Mesendoderm (in vitro differentiated cells): ENCODE data around the gene ERO1B. TPM values are rescaled to one million over a fixed set of nuclear protein-coding genes. Genes with fewer than 3 reads are reported as not detected.
"Not testable (repeated sequence)": the region's sequence is repeated elsewhere in the genome, so short reads cannot be mapped to it uniquely, and the experiment has no call there.

ENCODE experiments used
- DNase-seq: peaks from one replicate; pipeline ENCODE4 v3.0.0; 2013
- H2AK5ac ChIP-seq: 2 replicates; pipeline ENCODE4 v1.6.1; 2013; ENCODE audit warnings: low read length, inconsistent platforms
- H2BK120ac ChIP-seq: 2 replicates; pipeline ENCODE4 v1.6.1; 2013; ENCODE audit warnings: low read depth, mild to moderate bottlenecking, low read length, moderate library complexity, mixed read lengths
- H2BK15ac ChIP-seq: replicated peaks from 2 replicates; pipeline ENCODE4 v1.6.1; 2013; ENCODE audit warnings: low read depth, mild to moderate bottlenecking, moderate library complexity
- H2BK5ac ChIP-seq: 2 replicates; pipeline ENCODE4 v1.6.1; 2013; ENCODE audit warnings: low read length, inconsistent platforms
- H3K18ac ChIP-seq: 2 replicates; pipeline ENCODE4 v1.6.1; 2013; ENCODE audit warnings: mild to moderate bottlenecking, low read length, mixed read lengths
- H3K23ac ChIP-seq: one replicate; pipeline ENCODE4 v1.6.1; 2013; ENCODE audit warnings: low read length
- H3K27ac ChIP-seq: 2 replicates; pipeline ENCODE4 v1.5.1; 2013; ENCODE audit warnings: low read depth, mild to moderate bottlenecking, inconsistent platforms, low read length, moderate library complexity
- H3K27me3 ChIP-seq: 2 replicates; pipeline ENCODE4 v1.6.1; 2013; ENCODE audit warnings: low read length, control low read depth, mild to moderate bottlenecking, inconsistent platforms; ENCODE audit not compliant: insufficient read depth, poor library complexity
- H3K36me3 ChIP-seq: 2 replicates; pipeline ENCODE4 v1.6.1; 2013; ENCODE audit warnings: low read length, inconsistent platforms; ENCODE audit not compliant: control insufficient read depth, insufficient read depth
- H3K4ac ChIP-seq: one replicate; pipeline ENCODE4 v1.6.1; 2013; ENCODE audit warnings: low read depth, mild to moderate bottlenecking, low read length, moderate library complexity
- H3K4me1 ChIP-seq: 2 replicates; pipeline ENCODE4 v1.6.1; 2013; ENCODE audit warnings: low read depth, low read length, inconsistent platforms; ENCODE audit not compliant: control insufficient read depth
- H3K4me2 ChIP-seq: 2 replicates; pipeline ENCODE4 v1.6.1; 2013; ENCODE audit warnings: low read length
- H3K4me3 ChIP-seq: 2 replicates; pipeline ENCODE4 v1.5.1; 2013; ENCODE audit warnings: mild to moderate bottlenecking, low read length
- H3K56ac ChIP-seq: one replicate; pipeline ENCODE4 v1.6.1; 2013; ENCODE audit warnings: low read length
- H3K79me1 ChIP-seq: 2 replicates; pipeline ENCODE4 v1.6.1; 2013; ENCODE audit warnings: low read length, inconsistent platforms
- H3K79me2 ChIP-seq: 2 replicates; pipeline ENCODE4 v1.6.1; 2013; ENCODE audit warnings: mild to moderate bottlenecking, low read length; ENCODE audit not compliant: control insufficient read depth, insufficient read depth
- H3K9ac ChIP-seq: 2 replicates; pipeline ENCODE4 v1.6.1; 2013; ENCODE audit warnings: low read length, inconsistent platforms
- H4K5ac ChIP-seq: one replicate; pipeline ENCODE4 v1.6.1; 2013; ENCODE audit warnings: low read length
- H4K8ac ChIP-seq: one replicate; pipeline ENCODE4 v1.6.1; 2013; ENCODE audit warnings: low read depth, mild to moderate bottlenecking, control low read depth, low read length, moderate library complexity
- WGBS: extraction: QIAGEN DNeasy Blood & Tissue Kit; methylation state at CpG from one replicate; pipeline ENCODE4 v1.1.7; 2013; ENCODE audit warnings: low lambda C conversion rate, missing lambda C conversion rate; ENCODE audit not compliant: insufficient coverage; ENCODE audit errors: extremely low coverage; 5-methylcytosine and 5-hydroxymethylcytosine counted together
- polyA plus RNA-seq, 2 experiments: library from polyadenylated mRNA; stranded (reverse); fragments of 200-250 nt; gene quantifications; one replicate each; pipeline ENCODE4 v1.2.3, GENCODE V29; 2013

The ERO1B gene
- 1.4 TPM for polyA plus RNA-seq (2013, experiment 1 of 2)
- 1.2 TPM for polyA plus RNA-seq (2013, experiment 2 of 2)

- Histone ChIP-seq H3K27me3 (no peaks in the 10 kb centered on the region), H3K4me3 (peak within 1 kb of the TSS; percentile 75), H3K79me1 (no peaks in the 10 kb centered on the region), H2BK5ac (no peak within 1 kb of the TSS), H2BK15ac (no peak within 1 kb of the TSS), H3K27ac (no peak within 1 kb of the TSS), H4K5ac (no peak within 1 kb of the TSS), H3K36me3 (no peaks in the 10 kb centered on the region), H3K18ac (peak within 1 kb of the TSS; percentile 10), H3K79me2 (no peaks in the 10 kb centered on the region), H4K8ac (no peak within 1 kb of the TSS), H3K56ac (peak within 1 kb of the TSS; percentile 91), H3K9ac (peak within 1 kb of the TSS; percentile 84), H2BK120ac (no peak within 1 kb of the TSS), H2AK5ac (no peak within 1 kb of the TSS), H3K4me2 (peak within 1 kb of the TSS; percentile 77), H3K4ac (no peak within 1 kb of the TSS), H3K4me1 (no peaks in the 10 kb centered on the region), H3K23ac (no peak within 1 kb of the TSS)
- WGBS = no CpG with 5 or more reads among the region's 81 CpGs
- peak; percentile 98 for DNase-seq
Measured at GRCh38 chr1:236281654-236282424, at the start of gene ERO1B. ERO1B (minus strand) TSS chr1:236281958; CDS start chr1:236281783, 175 bp downstream.

DNA sequence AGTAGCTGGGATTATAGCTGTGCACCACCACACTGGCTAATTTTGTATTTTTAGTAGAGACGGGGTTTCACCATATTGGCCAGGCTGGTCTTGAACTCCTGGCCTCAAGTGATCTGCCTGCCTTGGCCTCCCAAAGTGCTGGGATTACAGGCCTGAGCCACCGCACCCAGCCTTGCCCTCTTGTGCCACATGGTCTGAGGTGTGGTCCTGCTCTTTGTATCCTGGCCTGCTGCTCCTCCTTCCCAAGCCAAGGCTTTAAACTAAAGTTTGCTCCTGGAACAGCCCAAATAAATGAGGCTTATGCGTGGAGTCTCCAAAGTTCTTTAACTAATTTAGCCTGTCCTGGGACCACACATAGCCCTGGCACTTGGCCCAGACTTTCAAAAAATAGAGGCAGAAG is 49.7 kb upstream of the ERO1B start:
- H3K4me3 ChIP-seq, H3K27me3 ChIP-seq, H3K18ac ChIP-seq, H3K4ac ChIP-seq, H4K8ac ChIP-seq, H4K5ac ChIP-seq, H3K4me1 ChIP-seq, H2BK15ac ChIP-seq, H3K9ac ChIP-seq, H3K4me2 ChIP-seq, H3K23ac ChIP-seq, H2BK5ac ChIP-seq, DNase-seq, H3K56ac ChIP-seq, H3K79me1 ChIP-seq, H3K27ac ChIP-seq, H2BK120ac ChIP-seq, H3K79me2 ChIP-seq, H2AK5ac ChIP-seq, H3K36me3 ChIP-seq: not testable (repeated sequence)
- WGBS = no CpG with 5 or more reads among the region's 3 CpGs

- Histone ChIP-seq H3K36me3 (no peaks in the 10 kb centered on the region), H3K18ac (no peak overlapping the region), H3K4me2 (no peak overlapping the region), H2BK5ac (no peak overlapping the region), H3K56ac (no peak overlapping the region), H2AK5ac (no peak overlapping the region), H3K23ac (no peak overlapping the region), H2BK120ac (no peak overlapping the region), H4K5ac (no peak overlapping the region), H4K8ac (no peak overlapping the region), H3K4ac (no peak overlapping the region), H2BK15ac (no peak overlapping the region), H3K4me3 (no peak overlapping the region), H3K79me2 (no peaks in the 10 kb centered on the region), H3K9ac (no peak overlapping the region), H3K4me1 (no peaks in the 10 kb centered on the region), H3K27ac (no peak overlapping the region), H3K27me3 (no peaks in the 10 kb centered on the region), H3K79me1 (no peaks in the 10 kb centered on the region)
- no peak for DNase-seq
- no CpG with 5 or more reads among the region's 1 CpG for WGBS
Measured at GRCh38 chr1:236326432-236326831, 44.7 kb upstream of the ERO1B start.

DNA sequence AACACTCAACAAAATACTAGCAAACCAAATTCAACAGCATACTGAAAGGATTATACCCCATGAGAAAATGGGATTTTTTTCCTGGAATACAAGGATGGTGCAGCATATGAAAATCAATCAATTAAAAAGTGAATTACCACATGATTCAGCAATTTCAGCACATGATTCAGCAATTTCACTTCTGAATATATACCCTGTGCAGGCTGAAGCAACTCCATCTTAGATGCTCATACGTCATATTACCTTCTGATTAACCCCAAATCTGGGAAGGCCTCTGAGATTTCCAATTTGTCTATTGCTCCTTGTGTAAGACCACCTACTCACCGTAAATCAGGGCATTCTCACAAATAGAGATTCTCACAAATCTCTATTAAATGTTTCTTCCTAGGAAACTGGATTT is 43.8 kb upstream of the ERO1B start:
- H3K27ac ChIP-seq = no peak overlapping the region
- no peaks in the 10 kb centered on the region for H3K4me1 ChIP-seq
- H3K79me1 ChIP-seq = no peaks in the 10 kb centered on the region
- H3K23ac ChIP-seq = no peak overlapping the region
- H3K18ac ChIP-seq = no peak overlapping the region
- no peak overlapping the region for H3K4ac ChIP-seq
- H3K9ac ChIP-seq = no peak overlapping the region
- H3K27me3 ChIP-seq = no peaks in the 10 kb centered on the region
- H3K79me2 ChIP-seq = no peaks in the 10 kb centered on the region
- DNase-seq = no peak
- no peak overlapping the region for H3K4me3 ChIP-seq
- H3K56ac ChIP-seq = no peak overlapping the region
- H2BK120ac ChIP-seq = no peak overlapping the region
- no peaks in the 10 kb centered on the region for H3K36me3 ChIP-seq
- H3K4me2 ChIP-seq = no peak overlapping the region
- no peak overlapping the region for H2BK15ac ChIP-seq
- no peak overlapping the region for H4K8ac ChIP-seq
- no peak overlapping the region for H4K5ac ChIP-seq
- H2AK5ac ChIP-seq = no peak overlapping the region
- no peak overlapping the region for H2BK5ac ChIP-seq
- WGBS = no CpG with 5 or more reads among the region's 2 CpGs

DNA sequence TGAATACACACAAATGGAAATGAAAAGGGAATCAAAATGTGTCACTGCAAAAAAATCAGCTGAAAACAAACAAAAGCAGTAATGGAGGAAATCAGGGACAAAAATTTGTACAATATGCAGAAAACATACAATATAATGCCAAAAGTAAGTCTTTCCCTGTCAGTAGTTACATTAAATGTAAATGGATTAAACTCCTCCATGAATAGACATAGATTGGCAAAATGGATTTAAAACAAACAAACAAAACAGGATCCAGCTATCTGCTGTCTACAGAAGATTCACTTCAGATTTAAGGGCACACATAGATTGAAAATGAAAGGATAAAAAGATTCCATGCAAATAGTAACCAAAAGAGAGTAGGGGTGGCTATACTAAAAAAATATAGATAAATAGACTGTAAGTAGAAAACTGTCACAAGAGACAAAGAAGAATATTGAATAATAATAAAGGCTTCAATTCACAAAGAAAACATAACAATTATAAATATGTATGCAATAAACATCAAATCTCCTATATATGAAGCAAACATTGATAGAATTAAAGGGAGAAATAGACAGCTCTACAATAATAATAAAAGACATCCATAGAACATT is 42.2 kb upstream of the ERO1B start:
- no peak overlapping the region for H3K9ac ChIP-seq
- H3K56ac ChIP-seq = no peak overlapping the region
- H2BK15ac ChIP-seq = no peak overlapping the region
- no peak overlapping the region for H3K4me3 ChIP-seq
- no peak overlapping the region for H2BK120ac ChIP-seq
- no peak overlapping the region for H3K4me2 ChIP-seq
- no peaks in the 10 kb centered on the region for H3K27me3 ChIP-seq
- no peak overlapping the region for H4K8ac ChIP-seq
- H3K18ac ChIP-seq = no peak overlapping the region
- H3K27ac ChIP-seq = no peak overlapping the region
- DNase-seq = no peak
- no peaks in the 10 kb centered on the region for H3K36me3 ChIP-seq
- H3K4ac ChIP-seq = no peak overlapping the region
- no peaks in the 10 kb centered on the region for H3K79me2 ChIP-seq
- no peaks in the 10 kb centered on the region for H3K79me1 ChIP-seq
- no peak overlapping the region for H4K5ac ChIP-seq
- no peaks in the 10 kb centered on the region for H3K4me1 ChIP-seq
- H2AK5ac ChIP-seq = no peak overlapping the region
- no peak overlapping the region for H3K23ac ChIP-seq
- H2BK5ac ChIP-seq = no peak overlapping the region
